ENCODE results near the gene CACNA1C.

DNA sequence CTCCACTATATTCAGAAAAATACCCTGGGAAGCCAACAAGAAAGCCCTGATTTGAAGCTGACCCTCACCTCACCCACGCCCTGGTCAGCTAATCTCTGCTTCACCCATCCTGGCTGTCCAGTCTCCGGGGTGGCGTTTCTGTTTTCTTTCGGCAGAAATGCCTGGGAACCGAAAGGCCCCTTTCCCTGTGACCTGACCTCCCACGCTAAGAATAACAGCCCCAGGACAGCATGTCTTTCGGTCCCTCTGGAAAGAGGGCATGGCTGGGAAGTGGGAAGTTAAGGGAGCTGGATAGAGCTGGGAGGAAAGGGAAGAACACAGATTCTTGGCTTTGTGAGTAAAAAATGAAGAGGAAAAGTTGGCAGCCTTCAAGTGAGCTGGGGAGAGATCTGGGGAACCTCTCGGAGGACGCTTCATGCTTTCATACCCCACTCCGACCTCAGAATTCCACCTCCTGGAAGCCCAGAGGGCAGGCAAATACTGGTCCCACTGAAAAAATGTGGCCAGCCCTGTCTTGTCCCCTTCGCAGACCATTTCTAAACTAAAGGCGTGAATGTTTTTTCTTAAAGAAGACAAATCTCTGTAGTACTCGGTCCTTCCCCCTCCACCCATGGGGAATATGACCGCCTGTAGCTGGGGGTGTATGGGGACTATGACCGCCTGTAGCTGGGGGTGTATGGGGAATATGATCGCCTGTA lies 579.0 kb downstream of the CACNA1C start:
- TF ChIP-seq, protein P1, sequence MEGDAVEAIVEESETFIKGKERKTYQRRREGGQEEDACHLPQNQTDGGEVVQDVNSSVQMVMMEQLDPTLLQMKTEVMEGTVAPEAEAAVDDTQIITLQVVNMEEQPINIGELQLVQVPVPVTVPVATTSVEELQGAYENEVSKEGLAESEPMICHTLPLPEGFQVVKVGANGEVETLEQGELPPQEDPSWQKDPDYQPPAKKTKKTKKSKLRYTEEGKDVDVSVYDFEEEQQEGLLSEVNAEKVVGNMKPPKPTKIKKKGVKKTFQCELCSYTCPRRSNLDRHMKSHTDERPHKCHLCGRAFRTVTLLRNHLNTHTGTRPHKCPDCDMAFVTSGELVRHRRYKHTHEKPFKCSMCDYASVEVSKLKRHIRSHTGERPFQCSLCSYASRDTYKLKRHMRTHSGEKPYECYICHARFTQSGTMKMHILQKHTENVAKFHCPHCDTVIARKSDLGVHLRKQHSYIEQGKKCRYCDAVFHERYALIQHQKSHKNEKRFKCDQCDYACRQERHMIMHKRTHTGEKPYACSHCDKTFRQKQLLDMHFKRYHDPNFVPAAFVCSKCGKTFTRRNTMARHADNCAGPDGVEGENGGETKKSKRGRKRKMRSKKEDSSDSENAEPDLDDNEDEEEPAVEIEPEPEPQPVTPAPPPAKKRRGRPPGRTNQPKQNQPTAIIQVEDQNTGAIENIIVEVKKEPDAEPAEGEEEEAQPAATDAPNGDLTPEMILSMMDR (IDR thresholded peaks at IDR 0.05; ENCODE audit: borderline replicate concordance, extremely low read depth, low read length, poor library complexity, severe bottlenecking): no peak
- TF ChIP-seq EZH2 (IDR thresholded peaks at IDR 0.05; ENCODE audit: borderline replicate concordance, low read depth, low read length, severe bottlenecking): no peak

All from DND-41 (cell line).